ENCODE data around the gene SORBS2. TPM values are rescaled to one million over a fixed set of nuclear protein-coding genes. Genes with fewer than 3 reads are reported as not detected.

The SORBS2 gene
- total RNA-seq, 1 experiment from 2014 or later, result 0.34 TPM

DNA sequence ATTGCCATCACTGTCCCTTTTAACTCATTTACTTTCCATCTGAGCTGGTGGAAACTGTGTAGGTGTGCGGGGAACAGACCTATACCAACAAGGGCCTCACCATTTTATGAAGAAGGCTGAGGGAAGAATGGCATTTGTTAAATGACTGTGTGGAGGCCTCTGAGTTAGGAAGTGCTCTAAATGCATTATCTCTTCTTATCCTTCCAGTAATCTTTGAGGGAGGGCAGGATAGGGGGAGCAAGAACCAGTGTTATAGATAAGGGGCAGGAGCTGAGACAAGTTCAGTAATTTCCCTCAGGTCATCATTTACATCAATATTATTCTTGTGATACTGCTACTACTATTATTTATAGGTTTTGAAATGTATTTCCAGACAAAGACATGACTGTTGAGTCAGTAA is 154.3 kb downstream of the SORBS2 start:
- intact Hi-C loops (cut with micrococcal nuclease), result no loop called here
- ChIA-PET CTCF (no interaction called here), POLR2A (no interaction called here), RAD21 (ENCODE audit: low non-redundant PET in 1 of 2, low total read pairs in 2 of 2, uncharacterized antibody in 2 of 2, unreplicated experiment in 2 of 2) (no interaction called here)
- H3K4me3 ChIP-seq (replicated peaks in 1 of 2; ENCODE audit: low read depth in 1 of 2, low read length in 2 of 2), result no peak overlapping the region
- H3K9ac ChIP-seq (ENCODE audit: low read length), result no peak overlapping the region
- H3K27me3 ChIP-seq (ENCODE audit: insufficient read depth, low read length), result no peaks in the 10 kb centered on the region
- no peaks in the 10 kb centered on the region for H3K9me3 ChIP-seq (ENCODE audit: control insufficient read depth in 1 of 2, insufficient read depth in 1 of 2, low read depth in 1 of 2, low read length in 2 of 2)
- no peaks in the 10 kb centered on the region for H3K4me1 ChIP-seq (ENCODE audit: control insufficient read depth in 1 of 2, insufficient read depth in 2 of 2, low read length in 2 of 2)
- no peak for ATAC-seq
- no peak for DNase-seq (ENCODE audit: low read depth, low spot score)
- no peak overlapping the region for H3K27ac ChIP-seq (ENCODE audit: low read depth, low read length)
- no peak overlapping the region for H2AFZ ChIP-seq (ENCODE audit: low read depth, low read length, poor library complexity, severe bottlenecking)
- no TSS peak for BruUV-seq (replicated peaks)
- no peaks in the 10 kb centered on the region for H3K79me2 ChIP-seq (ENCODE audit: insufficient read depth, low read length)
- no peak overlapping the region for H3K4me2 ChIP-seq (ENCODE audit: low read length)
- H3K9me2 ChIP-seq (ENCODE audit: insufficient read depth), result no peaks in the 10 kb centered on the region
- H3K36me3 ChIP-seq (ENCODE audit: control insufficient read depth in 1 of 2, insufficient read depth in 2 of 2, low read length in 2 of 2), result no peaks in the 10 kb centered on the region
- no peaks in the 10 kb centered on the region for H4K20me1 ChIP-seq (ENCODE audit: insufficient read depth)
- TF ChIP-seq SRF (IDR thresholded peaks at IDR 0.05; ENCODE audit: low read depth) (no peak), CBX3 (IDR thresholded peaks at IDR 0.05; ENCODE audit: low read depth) (no peak), SP1 (IDR thresholded peaks at IDR 0.05; ENCODE audit: low read depth) (no peak), ZFX (IDR thresholded peaks at IDR 0.05) (no peak), ELF1 (IDR thresholded peaks at IDR 0.05; ENCODE audit: borderline replicate concordance, low read depth) (no peak)
- TF ChIP-seq, protein P1, sequence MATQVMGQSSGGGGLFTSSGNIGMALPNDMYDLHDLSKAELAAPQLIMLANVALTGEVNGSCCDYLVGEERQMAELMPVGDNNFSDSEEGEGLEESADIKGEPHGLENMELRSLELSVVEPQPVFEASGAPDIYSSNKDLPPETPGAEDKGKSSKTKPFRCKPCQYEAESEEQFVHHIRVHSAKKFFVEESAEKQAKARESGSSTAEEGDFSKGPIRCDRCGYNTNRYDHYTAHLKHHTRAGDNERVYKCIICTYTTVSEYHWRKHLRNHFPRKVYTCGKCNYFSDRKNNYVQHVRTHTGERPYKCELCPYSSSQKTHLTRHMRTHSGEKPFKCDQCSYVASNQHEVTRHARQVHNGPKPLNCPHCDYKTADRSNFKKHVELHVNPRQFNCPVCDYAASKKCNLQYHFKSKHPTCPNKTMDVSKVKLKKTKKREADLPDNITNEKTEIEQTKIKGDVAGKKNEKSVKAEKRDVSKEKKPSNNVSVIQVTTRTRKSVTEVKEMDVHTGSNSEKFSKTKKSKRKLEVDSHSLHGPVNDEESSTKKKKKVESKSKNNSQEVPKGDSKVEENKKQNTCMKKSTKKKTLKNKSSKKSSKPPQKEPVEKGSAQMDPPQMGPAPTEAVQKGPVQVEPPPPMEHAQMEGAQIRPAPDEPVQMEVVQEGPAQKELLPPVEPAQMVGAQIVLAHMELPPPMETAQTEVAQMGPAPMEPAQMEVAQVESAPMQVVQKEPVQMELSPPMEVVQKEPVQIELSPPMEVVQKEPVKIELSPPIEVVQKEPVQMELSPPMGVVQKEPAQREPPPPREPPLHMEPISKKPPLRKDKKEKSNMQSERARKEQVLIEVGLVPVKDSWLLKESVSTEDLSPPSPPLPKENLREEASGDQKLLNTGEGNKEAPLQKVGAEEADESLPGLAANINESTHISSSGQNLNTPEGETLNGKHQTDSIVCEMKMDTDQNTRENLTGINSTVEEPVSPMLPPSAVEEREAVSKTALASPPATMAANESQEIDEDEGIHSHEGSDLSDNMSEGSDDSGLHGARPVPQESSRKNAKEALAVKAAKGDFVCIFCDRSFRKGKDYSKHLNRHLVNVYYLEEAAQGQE (IDR thresholded peaks at IDR 0.05; ENCODE audit: low read depth), result no peak
- TF ChIP-seq, protein P2, sequence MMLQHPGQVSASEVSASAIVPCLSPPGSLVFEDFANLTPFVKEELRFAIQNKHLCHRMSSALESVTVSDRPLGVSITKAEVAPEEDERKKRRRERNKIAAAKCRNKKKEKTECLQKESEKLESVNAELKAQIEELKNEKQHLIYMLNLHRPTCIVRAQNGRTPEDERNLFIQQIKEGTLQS (IDR thresholded peaks at IDR 0.05), result no peak
- TF ChIP-seq, protein P3, sequence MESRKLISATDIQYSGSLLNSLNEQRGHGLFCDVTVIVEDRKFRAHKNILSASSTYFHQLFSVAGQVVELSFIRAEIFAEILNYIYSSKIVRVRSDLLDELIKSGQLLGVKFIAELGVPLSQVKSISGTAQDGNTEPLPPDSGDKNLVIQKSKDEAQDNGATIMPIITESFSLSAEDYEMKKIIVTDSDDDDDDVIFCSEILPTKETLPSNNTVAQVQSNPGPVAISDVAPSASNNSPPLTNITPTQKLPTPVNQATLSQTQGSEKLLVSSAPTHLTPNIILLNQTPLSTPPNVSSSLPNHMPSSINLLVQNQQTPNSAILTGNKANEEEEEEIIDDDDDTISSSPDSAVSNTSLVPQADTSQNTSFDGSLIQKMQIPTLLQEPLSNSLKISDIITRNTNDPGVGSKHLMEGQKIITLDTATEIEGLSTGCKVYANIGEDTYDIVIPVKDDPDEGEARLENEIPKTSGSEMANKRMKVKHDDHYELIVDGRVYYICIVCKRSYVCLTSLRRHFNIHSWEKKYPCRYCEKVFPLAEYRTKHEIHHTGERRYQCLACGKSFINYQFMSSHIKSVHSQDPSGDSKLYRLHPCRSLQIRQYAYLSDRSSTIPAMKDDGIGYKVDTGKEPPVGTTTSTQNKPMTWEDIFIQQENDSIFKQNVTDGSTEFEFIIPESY (IDR thresholded peaks at IDR 0.05; ENCODE audit: extremely low read depth, insufficient replicate concordance, low read length), result no peak
